Measurements from ENCODE around the gene FRY.
A peak's percentile ranks its signal among the peaks of the same experiment; 100 is the strongest.

FRY gene

DNA sequence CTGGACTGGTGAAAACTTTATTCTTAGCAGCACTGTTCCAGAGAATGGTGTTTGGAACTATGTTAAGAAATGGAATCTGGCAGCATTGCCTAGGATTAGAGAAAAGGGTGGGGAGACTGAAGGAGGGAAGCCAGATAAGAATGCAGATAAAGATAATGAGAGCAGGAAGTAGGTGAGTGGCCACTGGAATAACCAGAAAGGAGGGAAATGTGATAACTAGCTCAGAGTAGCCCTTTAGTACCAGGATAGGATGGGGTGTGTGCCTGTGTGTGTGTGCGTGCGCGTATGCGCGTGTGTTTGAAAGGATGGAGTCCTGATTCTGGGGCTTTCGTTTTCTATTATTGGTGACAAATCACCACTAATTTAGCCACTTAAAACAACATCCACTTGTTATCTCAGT, 33.4 kb upstream of the FRY start:
- TF ChIP-seq, protein P1, sequence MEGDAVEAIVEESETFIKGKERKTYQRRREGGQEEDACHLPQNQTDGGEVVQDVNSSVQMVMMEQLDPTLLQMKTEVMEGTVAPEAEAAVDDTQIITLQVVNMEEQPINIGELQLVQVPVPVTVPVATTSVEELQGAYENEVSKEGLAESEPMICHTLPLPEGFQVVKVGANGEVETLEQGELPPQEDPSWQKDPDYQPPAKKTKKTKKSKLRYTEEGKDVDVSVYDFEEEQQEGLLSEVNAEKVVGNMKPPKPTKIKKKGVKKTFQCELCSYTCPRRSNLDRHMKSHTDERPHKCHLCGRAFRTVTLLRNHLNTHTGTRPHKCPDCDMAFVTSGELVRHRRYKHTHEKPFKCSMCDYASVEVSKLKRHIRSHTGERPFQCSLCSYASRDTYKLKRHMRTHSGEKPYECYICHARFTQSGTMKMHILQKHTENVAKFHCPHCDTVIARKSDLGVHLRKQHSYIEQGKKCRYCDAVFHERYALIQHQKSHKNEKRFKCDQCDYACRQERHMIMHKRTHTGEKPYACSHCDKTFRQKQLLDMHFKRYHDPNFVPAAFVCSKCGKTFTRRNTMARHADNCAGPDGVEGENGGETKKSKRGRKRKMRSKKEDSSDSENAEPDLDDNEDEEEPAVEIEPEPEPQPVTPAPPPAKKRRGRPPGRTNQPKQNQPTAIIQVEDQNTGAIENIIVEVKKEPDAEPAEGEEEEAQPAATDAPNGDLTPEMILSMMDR (IDR thresholded peaks at IDR 0.05), result no peak

DNA sequence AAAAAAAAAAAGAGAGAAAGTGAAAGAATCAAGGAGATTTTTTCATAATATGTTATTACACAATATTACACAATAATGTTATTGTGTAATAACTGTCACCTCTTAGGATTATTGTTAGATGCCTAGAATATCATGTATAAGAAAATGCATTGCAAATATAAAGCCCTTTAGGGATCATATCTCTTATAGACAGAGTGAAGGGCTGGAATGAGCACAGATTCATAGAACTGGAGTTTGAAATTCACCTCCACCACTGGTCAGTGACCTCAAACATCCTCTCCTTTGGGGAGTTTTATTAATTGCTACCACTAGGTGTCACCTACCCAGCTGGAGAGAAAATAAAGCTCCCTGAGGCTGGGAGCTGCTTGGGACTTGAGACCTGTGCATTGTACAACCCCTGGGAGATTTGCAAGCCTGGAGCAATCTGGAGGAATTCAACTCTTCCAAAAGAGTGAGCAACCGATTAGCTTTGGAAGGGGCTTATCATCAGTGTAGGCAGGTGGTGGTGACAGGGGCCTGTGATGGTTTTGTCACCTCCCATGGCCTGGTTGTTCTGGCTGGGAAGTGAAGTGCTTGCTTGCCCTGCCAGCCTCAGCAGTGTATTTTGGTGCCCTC, 30.3 kb upstream of the FRY start:
- TF ChIP-seq, protein P1 (IDR thresholded peaks at IDR 0.05), result peak; percentile 52

DNA sequence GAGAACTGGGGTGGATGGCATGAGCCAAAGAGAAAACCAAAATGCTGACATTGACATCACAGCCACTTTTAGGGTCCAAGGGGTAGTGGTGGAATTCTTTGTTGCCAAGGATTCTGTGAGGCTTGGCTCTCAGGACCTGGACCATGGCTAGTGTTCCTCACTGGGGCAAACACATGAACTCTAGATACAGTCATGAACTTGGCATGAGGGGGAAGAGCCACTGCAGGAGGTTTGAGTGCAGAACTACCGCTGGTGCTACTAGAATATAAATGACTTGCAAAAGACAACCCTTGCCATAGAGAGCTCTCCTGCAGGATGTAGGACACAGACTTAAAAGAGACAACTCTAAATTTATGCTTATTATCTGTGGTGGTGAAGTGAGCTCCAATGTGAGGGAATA, 29.8 kb upstream of the FRY start:
- TF ChIP-seq, protein P1 (IDR thresholded peaks at IDR 0.05), result no peak

DNA sequence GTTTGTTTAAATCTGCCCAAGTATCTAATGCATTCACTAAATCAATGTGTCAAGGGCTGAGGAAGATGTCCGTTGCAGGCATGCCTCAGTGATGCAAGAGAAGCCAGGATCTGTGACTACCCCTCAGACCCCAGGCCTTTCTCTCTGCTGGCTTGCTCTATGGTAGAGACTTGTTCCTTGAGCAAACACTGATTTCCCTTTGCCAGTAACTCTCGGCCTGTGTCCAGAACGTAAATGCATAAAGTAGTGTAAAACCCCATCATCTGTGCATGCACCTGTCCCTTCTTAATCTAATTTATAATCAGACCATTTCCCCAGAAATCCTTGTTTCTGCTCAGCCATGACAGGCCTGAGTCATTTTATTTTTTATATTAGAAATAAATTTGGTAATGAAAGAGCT, 28.7 kb upstream of the FRY start:
- TF ChIP-seq, protein P1 (IDR thresholded peaks at IDR 0.05), result no peak

DNA sequence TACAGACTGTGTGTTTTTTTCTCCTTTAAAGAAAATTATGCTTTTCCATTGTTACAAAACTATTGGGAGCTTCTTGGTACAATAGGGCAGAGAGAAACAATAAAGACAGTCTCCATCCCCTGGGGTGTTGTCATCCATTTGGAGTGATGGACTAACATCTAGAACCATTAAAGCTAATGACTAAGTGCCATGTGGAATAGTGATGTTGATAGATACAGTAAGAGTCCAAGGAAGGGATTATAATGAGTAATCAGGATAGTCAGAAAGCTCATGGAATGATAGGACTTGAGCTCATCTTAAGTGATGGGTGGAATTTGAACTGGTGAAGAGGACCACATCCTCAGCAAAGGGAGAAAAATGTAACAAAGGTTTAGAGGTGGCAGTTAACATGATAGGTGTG, 24.1 kb upstream of the FRY start:
- TF ChIP-seq, protein P1 (IDR thresholded peaks at IDR 0.05), result no peak

DNA sequence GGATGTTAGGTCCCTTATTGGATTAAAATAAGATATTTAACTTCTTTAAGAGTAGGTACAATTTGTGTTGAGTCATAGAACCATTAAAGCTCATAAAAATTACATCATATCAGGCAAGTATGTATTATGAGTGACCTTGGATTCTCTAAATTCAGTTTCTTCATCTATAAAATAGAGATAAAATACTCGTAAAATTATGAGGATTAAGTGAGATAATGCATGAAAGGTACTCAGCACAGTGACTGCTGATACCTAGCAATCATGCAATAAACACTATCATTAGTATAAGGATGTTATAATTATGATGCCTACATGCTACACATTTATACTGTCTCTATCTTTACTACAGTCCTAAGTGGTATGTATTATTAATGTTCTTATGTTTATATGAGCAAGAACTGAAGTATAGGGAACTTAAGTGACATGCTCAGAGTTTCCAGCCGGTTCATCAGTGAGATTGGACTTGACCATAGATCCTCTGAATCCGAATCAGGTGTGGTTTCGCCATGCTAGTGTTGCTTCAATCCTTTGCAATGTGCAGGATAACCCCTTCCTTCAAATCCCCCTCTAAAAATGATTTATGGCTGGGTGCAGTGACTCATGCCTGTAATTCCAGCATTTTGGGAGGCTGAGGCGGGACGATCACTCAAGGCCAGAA, 22.9 kb upstream of the FRY start:
- TF ChIP-seq, protein P1 (IDR thresholded peaks at IDR 0.05), result no peak

DNA sequence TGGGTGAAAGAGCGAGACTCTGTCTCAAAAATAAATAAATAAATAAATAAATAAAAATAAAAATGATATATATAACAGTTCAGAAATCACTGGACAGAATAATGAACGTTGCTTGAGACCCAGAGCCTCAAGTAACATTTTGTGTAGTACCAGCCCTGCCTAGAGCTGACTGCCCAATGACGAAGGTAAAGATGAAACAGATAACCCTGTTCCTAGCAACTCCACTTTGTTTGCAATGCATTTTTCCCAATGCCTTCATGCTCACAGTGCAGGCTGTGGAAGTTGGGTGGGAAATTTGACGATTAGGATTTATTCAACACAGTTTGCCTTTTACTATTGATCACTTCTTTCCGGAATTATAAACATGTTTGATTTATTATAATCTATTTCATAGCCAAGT, 22.2 kb upstream of the FRY start:
- TF ChIP-seq, protein P1 (IDR thresholded peaks at IDR 0.05), result no peak

Data from LNCAP (cell line).